Measurements from ENCODE around the gene TM7SF3. TPM values are rescaled to one million over a fixed set of nuclear protein-coding genes. Genes with fewer than 3 reads are reported as not detected.

TM7SF3 gene
- total and polyA plus RNA-seq, 2 donors (not counting 1 experiment from before 2014, with no cell fraction given) = 85.3 to 156 TPM

GRCh38 chr12:26948309-26948708 is 65.9 kb downstream of the TM7SF3 start:
- no peak overlapping the region for H2AFZ ChIP-seq (ENCODE audit: low read length)
- no peak overlapping the region for H3K4me3 ChIP-seq (replicated peaks in 1 of 4; ENCODE audit: control extremely low read depth in 1 of 4, insufficient read depth in 1 of 4, low read depth in 3 of 4, low read length in 4 of 4)
- no peaks in the 10 kb centered on the region for H4K20me1 ChIP-seq (ENCODE audit: control insufficient read depth, extremely low read depth, insufficient read depth, low read length)
- no peaks in the 10 kb centered on the region for H3K27me3 ChIP-seq (ENCODE audit: control insufficient read depth, insufficient read depth, low read length)
- TF ChIP-seq CTCF (conservative IDR thresholded peaks at IDR 0.05 in 1 of 2, IDR thresholded peaks at IDR 0.05 in 1 of 2; ENCODE audit: low read depth in 1 of 2, low read length in 2 of 2) (no peak), EZH2 (IDR thresholded peaks at IDR 0.05; ENCODE audit: low read length, missing control alignments) (no peak)
- H3K4me1 ChIP-seq (ENCODE audit: control insufficient read depth, extremely low read depth, insufficient read depth, low read length) = no peaks in the 10 kb centered on the region
- H3K79me2 ChIP-seq (ENCODE audit: control insufficient read depth, insufficient read depth, low read length) = peaks cover 72% of the 10 kb centered on the region
- H3K36me3 ChIP-seq (ENCODE audit: control insufficient read depth, insufficient read depth, low read length) = no peaks in the 10 kb centered on the region
- H3K4me2 ChIP-seq (ENCODE audit: extremely low read depth, insufficient read depth, low read length) = no peak overlapping the region
- H3K27ac ChIP-seq (ENCODE audit: insufficient read depth, low read length) = no peak overlapping the region
- no peak overlapping the region for H3K9ac ChIP-seq (ENCODE audit: insufficient read depth, low read length)
- H3K9me3 ChIP-seq (ENCODE audit: control insufficient read depth, insufficient read depth, low read depth, low read length) = no peaks in the 10 kb centered on the region
- DNase-seq (ENCODE audit: low read depth in 2 of 2) = no peak

- Histone ChIP-seq H4K20me1 (ENCODE audit: control insufficient read depth, extremely low read depth, insufficient read depth, low read length) (no peaks in the 10 kb centered on the region), H3K27me3 (ENCODE audit: control insufficient read depth, insufficient read depth, low read length) (no peaks in the 10 kb centered on the region), H3K9me3 (ENCODE audit: control insufficient read depth, insufficient read depth, low read depth, low read length) (no peaks in the 10 kb centered on the region), H3K27ac (ENCODE audit: insufficient read depth, low read length) (no peak overlapping the region), H3K4me3 (replicated peaks in 1 of 4; ENCODE audit: control extremely low read depth in 1 of 4, insufficient read depth in 1 of 4, low read depth in 3 of 4, low read length in 4 of 4) (peak overlapping the region in 1 of 4 experiments; percentile 5), H3K36me3 (ENCODE audit: control insufficient read depth, insufficient read depth, low read length) (no peaks in the 10 kb centered on the region), H3K4me2 (ENCODE audit: extremely low read depth, insufficient read depth, low read length) (no peak overlapping the region), H3K4me1 (ENCODE audit: control insufficient read depth, extremely low read depth, insufficient read depth, low read length) (no peaks in the 10 kb centered on the region), H3K79me2 (ENCODE audit: control insufficient read depth, insufficient read depth, low read length) (peaks cover 87% of the 10 kb centered on the region), H3K9ac (ENCODE audit: insufficient read depth, low read length) (no peak overlapping the region), H2AFZ (ENCODE audit: low read length) (no peak overlapping the region)
- TF ChIP-seq CTCF (conservative IDR thresholded peaks at IDR 0.05 in 1 of 2, IDR thresholded peaks at IDR 0.05 in 1 of 2; ENCODE audit: low read depth in 1 of 2, low read length in 2 of 2) (no peak), EZH2 (IDR thresholded peaks at IDR 0.05; ENCODE audit: low read length, missing control alignments) (no peak)
- DNase-seq (ENCODE audit: low read depth in 2 of 2) = no peak
These were observed 73.0 kb downstream of the TM7SF3 start for GRCh38 chr12:26941215-26941594.

GRCh38 chr12:26940516-26941214 is 73.5 kb downstream of the TM7SF3 start:
- H3K36me3 ChIP-seq (ENCODE audit: control insufficient read depth, insufficient read depth, low read length) = no peaks in the 10 kb centered on the region
- DNase-seq (ENCODE audit: low read depth in 2 of 2) = peak; percentile 8 to 56
- TF ChIP-seq CTCF (conservative IDR thresholded peaks at IDR 0.05 in 1 of 2, IDR thresholded peaks at IDR 0.05 in 1 of 2; ENCODE audit: low read depth in 1 of 2, low read length in 2 of 2) (no peak), EZH2 (IDR thresholded peaks at IDR 0.05; ENCODE audit: low read length, missing control alignments) (no peak)
- H3K27me3 ChIP-seq (ENCODE audit: control insufficient read depth, insufficient read depth, low read length) = no peaks in the 10 kb centered on the region
- no peak overlapping the region for H3K27ac ChIP-seq (ENCODE audit: insufficient read depth, low read length)
- H3K4me2 ChIP-seq (ENCODE audit: extremely low read depth, insufficient read depth, low read length) = peak overlapping the region; percentile 79
- no peaks in the 10 kb centered on the region for H3K4me1 ChIP-seq (ENCODE audit: control insufficient read depth, extremely low read depth, insufficient read depth, low read length)
- H3K9me3 ChIP-seq (ENCODE audit: control insufficient read depth, insufficient read depth, low read depth, low read length) = no peaks in the 10 kb centered on the region
- H3K9ac ChIP-seq (ENCODE audit: insufficient read depth, low read length) = no peak overlapping the region
- peaks cover 87% of the 10 kb centered on the region for H3K79me2 ChIP-seq (ENCODE audit: control insufficient read depth, insufficient read depth, low read length)
- H3K4me3 ChIP-seq (replicated peaks in 1 of 4; ENCODE audit: control extremely low read depth in 1 of 4, insufficient read depth in 1 of 4, low read depth in 3 of 4, low read length in 4 of 4) = peak overlapping the region in 3 of 4 experiments; percentile 47 to 100 (median 100)
- H2AFZ ChIP-seq (ENCODE audit: low read length) = no peak overlapping the region
- H4K20me1 ChIP-seq (ENCODE audit: control insufficient read depth, extremely low read depth, insufficient read depth, low read length) = no peaks in the 10 kb centered on the region

All from fibroblast of lung (primary cell).